Measurements from ENCODE around the gene SOX6.

Gene SOX6

GRCh38 chr11:16295592-16295991, 60.8 kb downstream of the SOX6 start:
- Mint-ChIP-seq H3K27me3 (no peaks in the 10 kb centered on the region), H3K27ac (no peak overlapping the region), H3K36me3 (ENCODE audit: insufficient read depth) (no peaks in the 10 kb centered on the region), H3K4me1 (ENCODE audit: low read depth in 2 of 2) (no peaks in the 10 kb centered on the region), H3K9me3 (peaks cover 0 to 10% of the 10 kb centered on the region in 2 donors), H3K4me3 (no peak overlapping the region)
- DNase-seq (no peak), ATAC-seq (replicated peaks) (no peak)

- Mint-ChIP-seq H3K4me1 (ENCODE audit: low read depth in 2 of 2) (no peaks in the 10 kb centered on the region), H3K4me3 (no peak overlapping the region), H3K36me3 (ENCODE audit: insufficient read depth) (no peaks in the 10 kb centered on the region), H3K27me3 (no peaks in the 10 kb centered on the region), H3K27ac (no peak overlapping the region), H3K9me3 (peaks cover 0 to 12% of the 10 kb centered on the region in 2 donors)
- ATAC-seq (replicated peaks), result no peak
- DNase-seq, result no peak
Measured at GRCh38 chr11:16293204-16293681, 63.1 kb downstream of the SOX6 start.

- Mint-ChIP-seq H3K9me3 (peaks cover 0 to 9% of the 10 kb centered on the region in 2 donors), H3K4me1 (ENCODE audit: low read depth in 2 of 2) (no peaks in the 10 kb centered on the region)
Measured at GRCh38 chr11:16292167-16292859, 64.0 kb downstream of the SOX6 start.

GRCh38 chr11:16291729-16292128, 64.6 kb downstream of the SOX6 start:
- Mint-ChIP-seq H3K27ac (no peak overlapping the region), H3K36me3 (ENCODE audit: insufficient read depth) (no peaks in the 10 kb centered on the region), H3K9me3 (peaks cover 0 to 9% of the 10 kb centered on the region in 2 donors), H3K4me1 (ENCODE audit: low read depth in 2 of 2) (no peaks in the 10 kb centered on the region), H3K4me3 (no peak overlapping the region), H3K27me3 (no peaks in the 10 kb centered on the region)
- no peak for ATAC-seq (replicated peaks)
- no peak for DNase-seq

More at GRCh38 chr11:16292167-16292859, 64.0 kb downstream of the SOX6 start:
- Mint-ChIP-seq H3K4me3 (no peak overlapping the region), H3K27me3 (no peaks in the 10 kb centered on the region), H3K27ac (no peak overlapping the region), H3K36me3 (ENCODE audit: insufficient read depth) (no peaks in the 10 kb centered on the region)
- DNase-seq (no peak), ATAC-seq (replicated peaks) (no peak)

GRCh38 chr11:16289541-16289940, 66.8 kb downstream of the SOX6 start:
- H3K36me3 Mint-ChIP-seq (ENCODE audit: insufficient read depth), result no peaks in the 10 kb centered on the region
- H3K27ac Mint-ChIP-seq, result no peak overlapping the region
- H3K9me3 Mint-ChIP-seq, result peaks cover 0 to 6% of the 10 kb centered on the region in 2 donors
- no peak for ATAC-seq (replicated peaks)
- DNase-seq, result no peak
- H3K4me1 Mint-ChIP-seq (ENCODE audit: low read depth in 2 of 2), result no peaks in the 10 kb centered on the region
- no peaks in the 10 kb centered on the region for H3K27me3 Mint-ChIP-seq
- no peak overlapping the region for H3K4me3 Mint-ChIP-seq

GRCh38 chr11:16287630-16288280, 68.6 kb downstream of the SOX6 start:
- no peaks in the 10 kb centered on the region for H3K27me3 Mint-ChIP-seq
- DNase-seq (no peak), ATAC-seq (replicated peaks) (no peak)
- no peaks in the 10 kb centered on the region for H3K36me3 Mint-ChIP-seq (ENCODE audit: insufficient read depth)
- no peak overlapping the region for H3K4me3 Mint-ChIP-seq
- no peaks in the 10 kb centered on the region for H3K4me1 Mint-ChIP-seq (ENCODE audit: low read depth in 2 of 2)
- no peak overlapping the region for H3K27ac Mint-ChIP-seq
- peaks cover 0 to 6% of the 10 kb centered on the region in 2 donors for H3K9me3 Mint-ChIP-seq

GRCh38 chr11:16286095-16286494, 70.3 kb downstream of the SOX6 start:
- Mint-ChIP-seq H3K27ac (no peak overlapping the region), H3K4me1 (ENCODE audit: low read depth in 2 of 2) (no peaks in the 10 kb centered on the region), H3K4me3 (no peak overlapping the region), H3K36me3 (ENCODE audit: insufficient read depth) (no peaks in the 10 kb centered on the region), H3K27me3 (no peaks in the 10 kb centered on the region), H3K9me3 (peaks cover 2 to 4% of the 10 kb centered on the region in 2 donors)
- ATAC-seq (replicated peaks) (no peak), DNase-seq (no peak)

DNA sequence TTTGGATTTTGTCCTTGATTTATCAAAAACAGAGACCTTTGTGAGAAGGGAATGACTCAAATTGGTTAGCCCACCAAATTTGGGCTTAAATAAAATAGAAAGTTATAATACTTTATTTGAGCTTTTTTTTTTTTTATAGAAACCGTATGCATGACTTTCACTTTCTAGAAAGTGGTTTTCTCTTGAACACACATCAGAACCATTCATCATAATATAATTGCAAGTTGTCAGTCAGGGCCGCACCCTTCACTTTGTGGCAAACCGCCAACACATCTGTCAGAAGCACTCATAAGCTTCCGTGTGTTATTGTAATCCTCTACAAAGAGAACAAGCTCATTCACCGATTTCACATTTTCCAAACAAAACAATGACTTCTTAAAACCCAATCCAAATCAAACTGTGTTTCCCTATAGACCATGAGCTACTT, 76.1 kb downstream of the SOX6 start:
- DNase-seq (no peak), ATAC-seq (replicated peaks) (no peak)
- Mint-ChIP-seq H3K9me3 (peaks cover 0 to 7% of the 10 kb centered on the region in 2 donors), H3K36me3 (ENCODE audit: insufficient read depth) (no peaks in the 10 kb centered on the region), H3K4me1 (ENCODE audit: low read depth in 2 of 2) (no peaks in the 10 kb centered on the region), H3K27me3 (no peaks in the 10 kb centered on the region), H3K27ac (no peak overlapping the region), H3K4me3 (no peak overlapping the region)

DNA sequence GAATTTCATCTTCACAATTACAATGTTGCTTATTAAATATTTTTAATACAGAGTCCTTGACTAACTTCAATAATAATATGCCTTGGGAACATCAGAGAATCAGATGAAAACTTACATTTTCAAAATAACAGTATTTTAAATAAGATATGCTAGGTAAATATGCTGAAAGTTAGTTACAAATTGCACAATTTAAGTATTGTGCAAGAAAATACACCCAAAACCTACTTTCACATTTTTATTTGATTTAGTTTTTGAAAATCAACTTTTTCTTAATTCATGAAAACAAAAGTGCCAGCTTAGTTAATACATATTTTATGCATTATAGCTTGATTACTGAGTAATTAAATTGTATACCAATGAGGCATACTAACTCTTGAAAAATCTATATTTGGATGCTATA, 76.8 kb downstream of the SOX6 start:
- Mint-ChIP-seq H3K36me3 (ENCODE audit: insufficient read depth) (no peaks in the 10 kb centered on the region), H3K27me3 (no peaks in the 10 kb centered on the region), H3K4me3 (no peak overlapping the region), H3K27ac (no peak overlapping the region), H3K9me3 (peaks cover 0 to 7% of the 10 kb centered on the region in 2 donors), H3K4me1 (ENCODE audit: low read depth in 2 of 2) (no peaks in the 10 kb centered on the region)
- no peak for DNase-seq
- ATAC-seq (replicated peaks), result no peak

DNA sequence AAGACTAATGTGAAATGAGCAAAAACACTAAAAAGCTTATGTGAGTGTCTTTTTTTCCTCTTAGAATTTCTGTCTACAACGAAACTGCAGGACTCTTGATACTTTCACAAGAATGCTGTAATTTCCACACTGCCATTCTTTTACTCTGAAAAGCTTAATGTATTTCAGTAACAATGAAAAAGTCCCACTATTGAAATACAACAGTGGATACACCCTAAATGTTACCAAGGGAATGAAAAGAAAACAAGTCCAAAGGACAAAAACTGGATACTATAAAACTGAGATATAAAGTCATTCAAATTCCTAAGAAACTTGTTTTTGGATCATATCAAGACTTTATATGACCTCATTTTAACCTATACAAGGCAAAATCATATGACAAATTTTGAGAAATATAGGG, 77.4 kb downstream of the SOX6 start:
- Mint-ChIP-seq H3K27me3 (no peaks in the 10 kb centered on the region), H3K4me1 (ENCODE audit: low read depth in 2 of 2) (no peaks in the 10 kb centered on the region), H3K4me3 (no peak overlapping the region), H3K9me3 (peaks cover 0 to 7% of the 10 kb centered on the region in 2 donors), H3K27ac (no peak overlapping the region), H3K36me3 (ENCODE audit: insufficient read depth) (no peaks in the 10 kb centered on the region)
- ATAC-seq (replicated peaks), result no peak
- DNase-seq, result no peak

DNA sequence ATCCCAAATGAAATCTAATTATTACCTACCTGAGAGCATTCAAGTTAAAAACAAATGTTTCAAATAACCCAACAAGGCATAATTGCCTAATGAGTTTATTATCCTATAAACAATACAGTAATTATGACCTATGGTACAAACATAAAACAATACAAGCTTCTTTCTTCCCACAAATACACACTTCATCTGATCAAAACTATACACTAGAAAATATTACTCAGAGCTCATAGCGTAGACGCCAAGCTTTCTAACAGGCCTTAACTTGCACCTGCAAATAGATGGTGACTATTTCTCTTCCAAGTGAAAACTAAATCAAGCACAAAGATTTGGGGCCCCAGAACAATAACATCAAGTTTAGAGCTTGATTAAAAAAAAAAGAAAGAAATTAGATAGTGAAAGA, 78.1 kb downstream of the SOX6 start:
- ATAC-seq (replicated peaks) (no peak), DNase-seq (no peak)
- Mint-ChIP-seq H3K27me3 (no peaks in the 10 kb centered on the region), H3K36me3 (ENCODE audit: insufficient read depth) (no peaks in the 10 kb centered on the region), H3K4me3 (no peak overlapping the region), H3K4me1 (ENCODE audit: low read depth in 2 of 2) (no peaks in the 10 kb centered on the region), H3K9me3 (peaks cover 0 to 7% of the 10 kb centered on the region in 2 donors), H3K27ac (no peak overlapping the region)

- peaks cover 0 to 4% of the 10 kb centered on the region in 2 donors for H3K9me3 Mint-ChIP-seq
- H3K4me1 Mint-ChIP-seq (ENCODE audit: low read depth in 2 of 2), result no peaks in the 10 kb centered on the region
- H3K4me3 Mint-ChIP-seq, result no peak overlapping the region
- H3K27me3 Mint-ChIP-seq, result no peaks in the 10 kb centered on the region
- H3K36me3 Mint-ChIP-seq (ENCODE audit: insufficient read depth), result no peaks in the 10 kb centered on the region
- no peak overlapping the region for H3K27ac Mint-ChIP-seq
- DNase-seq (no peak), ATAC-seq (replicated peaks) (no peak)
Measured at GRCh38 chr11:16276251-16276650, 80.1 kb downstream of the SOX6 start.

DNA sequence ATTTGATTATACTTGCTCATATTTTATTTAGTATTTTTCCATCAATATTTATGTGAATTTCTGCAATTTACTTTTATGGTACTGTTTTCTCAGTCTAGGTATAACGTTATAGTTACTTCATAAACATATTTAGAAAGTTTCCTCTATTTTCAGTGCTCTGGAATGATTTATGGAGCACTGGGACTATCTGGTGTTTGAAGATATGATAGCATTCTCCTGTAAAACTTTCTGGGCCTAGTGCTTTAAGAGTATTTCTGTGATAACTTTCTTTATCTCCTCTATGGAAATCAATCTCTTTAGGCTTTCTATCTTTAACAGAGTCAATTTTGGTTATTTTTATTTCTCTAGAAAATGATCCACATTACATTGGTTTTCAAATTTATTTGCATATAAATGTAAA, 85.1 kb downstream of the SOX6 start:
- no peak overlapping the region for H3K4me3 Mint-ChIP-seq
- no peaks in the 10 kb centered on the region for H3K36me3 Mint-ChIP-seq (ENCODE audit: insufficient read depth)
- no peak for ATAC-seq (replicated peaks)
- H3K4me1 Mint-ChIP-seq (ENCODE audit: low read depth in 2 of 2), result no peaks in the 10 kb centered on the region
- H3K9me3 Mint-ChIP-seq, result no peaks in the 10 kb centered on the region
- no peak for DNase-seq
- H3K27ac Mint-ChIP-seq, result no peak overlapping the region
- no peaks in the 10 kb centered on the region for H3K27me3 Mint-ChIP-seq

DNA sequence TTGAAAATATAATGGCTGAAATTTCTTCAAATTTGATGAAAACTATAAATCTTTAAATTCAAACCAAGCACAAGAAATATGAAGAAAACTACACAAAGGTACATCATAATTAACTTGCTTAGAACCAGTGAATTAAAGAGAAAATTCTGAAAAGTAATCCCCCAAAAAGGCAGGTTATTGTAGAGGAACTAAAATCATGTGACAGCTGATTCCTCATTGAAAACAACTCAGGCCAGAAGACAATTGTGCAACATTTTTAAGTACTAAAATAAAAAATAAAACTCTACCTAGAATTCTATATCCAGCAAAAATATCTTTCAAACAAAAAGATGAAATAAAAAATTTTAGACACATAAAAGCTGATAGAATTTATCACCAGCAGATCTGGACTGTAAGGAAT, 90.3 kb downstream of the SOX6 start:
- ATAC-seq (replicated peaks), result no peak

More for the DNA sequence above, 90.3 kb downstream of the SOX6 start:
- peaks cover 2 to 4% of the 10 kb centered on the region in 2 donors for H3K9me3 Mint-ChIP-seq
- no peak overlapping the region for H3K27ac Mint-ChIP-seq
- H3K36me3 Mint-ChIP-seq (ENCODE audit: insufficient read depth), result no peaks in the 10 kb centered on the region
- no peak overlapping the region for H3K4me3 Mint-ChIP-seq
- no peak for DNase-seq
- H3K27me3 Mint-ChIP-seq, result no peaks in the 10 kb centered on the region
- H3K4me1 Mint-ChIP-seq (ENCODE audit: low read depth in 2 of 2), result no peaks in the 10 kb centered on the region

All from effector memory CD8-positive, alpha-beta T cell (primary cell).